Omental fat pad (tissue), 4 donors: ENCODE results near the gene PTGR2. TPM values are rescaled to one million over a fixed set of nuclear protein-coding genes. Genes with fewer than 3 reads are reported as not detected.

Experiments
- small RNA-seq: library from RNA; depleted of rRNA; stranded (forward); fragments of <200 nt; gene quantifications from one replicate; pipeline ENCODE3, GENCODE V24; 2016
- total RNA-seq, 4 donors: library from RNA; depleted of rRNA; stranded (reverse); fragments of >200 nt; gene quantifications; one replicate each; pipeline ENCODE4 v1.1.0, GENCODE V29; 2016

Gene PTGR2
- total RNA-seq, 4 donors from 2014 or later: 3.8 to 10.7 (median 4.9) TPM

Small RNA genes lying within 50 kb of the gene (small RNA-seq; reads per million reads assigned to genes)
- gene AC005520.4 (not detected), gene RF00019 (not detected)

Other genes starting within 250 kb of the PTGR2 start
- under 1 TPM in 1 of 4 donors, not detected in 3; 0.63 TPM for gene ACOT6, start 239.3 kb upstream of the PTGR2 start, total RNA-seq
- gene DNAL1, start 206.8 kb upstream of the PTGR2 start, total RNA-seq: 10 to 100 TPM in 1 of 4 donors, 1 to 10 TPM in 3; 7.7 to 11.5 (median 8.1) TPM
- 10 to 100 TPM; 14.8 to 22.6 (median 20.1) TPM for gene PNMA1, start 137.4 kb upstream of the PTGR2 start, total RNA-seq
- gene ZNF410, start 35.0 kb downstream of the PTGR2 start, total RNA-seq: 10 to 100 TPM; 39.7 to 71.7 (median 54.1) TPM
- 1 to 10 TPM; 1.8 to 6.5 (median 3.1) TPM for gene FAM161B, start 98.3 kb downstream of the PTGR2 start, total RNA-seq
- 10 to 100 TPM; 17.8 to 57.2 (median 27.4) TPM for gene COQ6, start 98.5 kb downstream of the PTGR2 start, total RNA-seq
- gene ENTPD5, start 167.5 kb downstream of the PTGR2 start, total RNA-seq: 10 to 100 TPM in 3 of 4 donors, 1 to 10 TPM in 1; 6.8 to 12.7 (median 12.0) TPM
- 10 to 100 TPM in 1 of 4 donors, 1 to 10 TPM in 3; 4.0 to 10.4 (median 5.7) TPM for gene BBOF1, start 167.5 kb downstream of the PTGR2 start, total RNA-seq
- gene ALDH6A1, start 232.6 kb downstream of the PTGR2 start, total RNA-seq: 10 to 100 TPM; 42.8 to 70.4 (median 59.8) TPM
- gene LIN52, start 233.1 kb downstream of the PTGR2 start, total RNA-seq: 10 to 100 TPM in 3 of 4 donors, 1 to 10 TPM in 1; 5.6 to 11.3 (median 10.8) TPM